BLaER1 treated with 17β-estradiol and CSF1 and Interleukin-3, amounts not matched to agents 10 nM and 100 nM (cell line): ENCODE results near the gene CD2.
"Not testable (repeated sequence)": the region's sequence is repeated elsewhere in the genome, so short reads cannot be mapped to it uniquely, and the experiment has no call there.

ENCODE experiments used
- H3K27ac ChIP-seq, 11 experiments: shearing (Covaris generic); formaldehyde crosslinking; 2 replicates each; pipeline ENCODE4 v1.8.1; 2022
- H3K27me3 ChIP-seq, 11 experiments: shearing (Covaris generic); formaldehyde crosslinking; 2 replicates each; pipeline ENCODE4 v1.8.1; 2022
- H3K36me3 ChIP-seq, 11 experiments: shearing (Covaris generic); formaldehyde crosslinking; 2 replicates each; pipeline ENCODE4 v1.8.1; 2022
- H3K4me1 ChIP-seq, 10 experiments: shearing (Covaris generic); formaldehyde crosslinking; 2 replicates each; pipeline ENCODE4 v1.8.1; 2022
- H3K4me2 ChIP-seq, 11 experiments: shearing (Covaris generic); formaldehyde crosslinking; 2 replicates each; pipeline ENCODE4 v1.8.1; 2022
- H3K4me3 ChIP-seq, 10 experiments: shearing (Covaris generic); formaldehyde crosslinking; 2 replicates each; pipeline ENCODE4 v1.8.1; 2022
- H3K9ac ChIP-seq, 11 experiments: shearing (Covaris generic); formaldehyde crosslinking; 2 replicates each; pipeline ENCODE4 v1.8.1; 2022
- H3K9me3 ChIP-seq, 11 experiments: shearing (Covaris generic); formaldehyde crosslinking; replicated peaks in 1 of 11; 2 replicates each; pipeline ENCODE4 v1.8.1; 2022
- H4K20me1 ChIP-seq, 11 experiments: shearing (Covaris generic); formaldehyde crosslinking; 2 replicates each; pipeline ENCODE4 v1.8.1; 2022
- Cebpa-rat ChIP-seq, 11 experiments: shearing (Covaris generic); IDR thresholded peaks; 2 replicates each; pipeline ENCODE4 v1.8.1; 2022

CD2 gene

GRCh38 chr1:116751146-116751545, 3.1 kb upstream of the CD2 start:
- peak overlapping the region in 4 of 11 experiments; percentile 32 to 76 (median 54); a peak in 7 of 22 replicates for H3K27ac ChIP-seq
- H3K4me3 ChIP-seq, result no peak overlapping the region
- H3K4me2 ChIP-seq, result peak overlapping the region in 10 of 11 experiments; percentile 28 to 68 (median 43); a peak in 18 of 22 replicates
- H3K9me3 ChIP-seq, result peaks cover 38 to 47% (median 42%) of the 10 kb centered on the region in 11 experiments
- no peak for TF ChIP-seq Cebpa-rat (IDR thresholded peaks at IDR 0.05)
- H3K9ac ChIP-seq, result peak overlapping the region in 2 of 11 experiments; percentile 19 to 43; a peak in 2 of 22 replicates
- 0 out of 22 replicates have a peak, but pooled peaks cover 0 to 3% (median 0%) of the 10 kb centered on the region in 11 experiments for H3K27me3 ChIP-seq
- H3K4me1 ChIP-seq, result peaks cover 9 to 55% (median 25%) of the 10 kb centered on the region in 10 experiments; a peak in 18 of 20 replicates
- H3K36me3 ChIP-seq, result peaks cover 0 to 22% (median 0%) of the 10 kb centered on the region in 11 experiments; a peak in 6 of 22 replicates
- no peaks in the 10 kb centered on the region for H4K20me1 ChIP-seq

GRCh38 chr1:116751621-116752020, 2.6 kb upstream of the CD2 start:
- H3K27ac ChIP-seq, result peak overlapping the region in 4 of 11 experiments; percentile 32 to 76 (median 54); a peak in 7 of 22 replicates
- H3K36me3 ChIP-seq, result peaks cover 0 to 22% (median 0%) of the 10 kb centered on the region in 11 experiments; a peak in 6 of 22 replicates
- no peak for TF ChIP-seq Cebpa-rat (IDR thresholded peaks at IDR 0.05)
- H3K27me3 ChIP-seq, result 0 out of 22 replicates have a peak, but pooled peaks cover 0 to 1% (median 0%) of the 10 kb centered on the region in 11 experiments
- peaks cover 34 to 43% (median 38%) of the 10 kb centered on the region in 11 experiments for H3K9me3 ChIP-seq
- peak overlapping the region in 10 of 11 experiments; percentile 28 to 68 (median 43); a peak in 18 of 22 replicates for H3K4me2 ChIP-seq
- peak overlapping the region in 2 of 11 experiments; percentile 19 to 43; a peak in 2 of 22 replicates for H3K9ac ChIP-seq
- H3K4me3 ChIP-seq, result no peak overlapping the region
- H3K4me1 ChIP-seq, result peaks cover 9 to 55% (median 25%) of the 10 kb centered on the region in 10 experiments; a peak in 18 of 20 replicates
- H4K20me1 ChIP-seq, result no peaks in the 10 kb centered on the region

GRCh38 chr1:116753312-116753711, 918 bp upstream of the CD2 start:
- peaks cover 9 to 65% (median 27%) of the 10 kb centered on the region in 10 experiments; a peak in 18 of 20 replicates for H3K4me1 ChIP-seq
- no peaks in the 10 kb centered on the region for H3K27me3 ChIP-seq
- no peak overlapping the region for H3K9ac ChIP-seq
- H3K9me3 ChIP-seq, result peaks cover 17 to 26% (median 21%) of the 10 kb centered on the region in 11 experiments
- H4K20me1 ChIP-seq, result no peaks in the 10 kb centered on the region
- peak overlapping the region in 2 of 11 experiments; percentile 42 to 44; a peak in 3 of 22 replicates for H3K27ac ChIP-seq
- no peak overlapping the region for H3K4me3 ChIP-seq
- peaks cover 0 to 12% (median 0%) of the 10 kb centered on the region in 11 experiments; a peak in 5 of 22 replicates for H3K36me3 ChIP-seq
- H3K4me2 ChIP-seq, result peak overlapping the region in 5 of 11 experiments; percentile 1 to 65 (median 58); a peak in 7 of 22 replicates
- no peak for TF ChIP-seq Cebpa-rat (IDR thresholded peaks at IDR 0.05)

GRCh38 chr1:116755066-116755465, 836 bp downstream of the CD2 start:
- Histone ChIP-seq H3K9me3 (peaks cover 0 to 8% (median 3%) of the 10 kb centered on the region in 11 experiments; a peak in 15 of 22 replicates), H3K4me2 (peak overlapping the region in 3 of 11 experiments; percentile 55 to 65 (median 58); a peak in 5 of 22 replicates), H3K36me3 (no peaks in the 10 kb centered on the region), H3K27ac (no peak overlapping the region), H3K4me1 (peaks cover 9 to 70% (median 27%) of the 10 kb centered on the region in 10 experiments; a peak in 18 of 20 replicates), H4K20me1 (no peaks in the 10 kb centered on the region), H3K27me3 (no peaks in the 10 kb centered on the region), H3K9ac (no peak overlapping the region), H3K4me3 (peak overlapping the region in 2 of 10 experiments; percentile 31 to 32; a peak in 2 of 20 replicates)
- no peak for TF ChIP-seq Cebpa-rat (IDR thresholded peaks at IDR 0.05)

- H3K36me3 ChIP-seq, result peaks cover 0 to 4% (median 0%) of the 10 kb centered on the region in 11 experiments; a peak in 1 of 22 replicates
- H3K4me2 ChIP-seq, result peak overlapping the region in 2 of 11 experiments; percentile 55 to 65; a peak in 2 of 22 replicates
- H3K27me3 ChIP-seq, result no peaks in the 10 kb centered on the region
- peaks cover 9 to 67% (median 26%) of the 10 kb centered on the region in 10 experiments; a peak in 18 of 20 replicates for H3K4me1 ChIP-seq
- H4K20me1 ChIP-seq, result no peaks in the 10 kb centered on the region
- no peak overlapping the region for H3K9ac ChIP-seq
- TF ChIP-seq Cebpa-rat (IDR thresholded peaks at IDR 0.05), result no peak
- peaks cover 0 to 5% (median 0%) of the 10 kb centered on the region in 11 experiments; a peak in 7 of 22 replicates for H3K9me3 ChIP-seq
- H3K4me3 ChIP-seq, result peak overlapping the region in 2 of 10 experiments; percentile 31 to 32; a peak in 2 of 20 replicates
- H3K27ac ChIP-seq, result no peak overlapping the region
Observed at GRCh38 chr1:116755681-116756080, 1.5 kb downstream of the CD2 start.

- not testable (repeated sequence) for H3K9ac ChIP-seq, H3K27ac ChIP-seq, H4K20me1 ChIP-seq, H3K36me3 ChIP-seq, H3K9me3 ChIP-seq, H3K27me3 ChIP-seq, H3K4me3 ChIP-seq
- Histone ChIP-seq H3K4me1 (peaks cover 6 to 63% (median 22%) of the 10 kb centered on the region in 10 experiments; a peak in 18 of 20 replicates), H3K4me2 (peak overlapping the region in 2 of 11 experiments; percentile 55 to 65; a peak in 1 of 22 replicates)
Observed at GRCh38 chr1:116756092-116756491, 1.9 kb downstream of the CD2 start.

GRCh38 chr1:116758456-116758815, 4.2 kb downstream of the CD2 start:
- H3K4me3 ChIP-seq, H3K9ac ChIP-seq, H3K36me3 ChIP-seq, H4K20me1 ChIP-seq, H3K27me3 ChIP-seq, H3K27ac ChIP-seq: not testable (repeated sequence)
- H3K4me1 ChIP-seq, result peaks cover 0 to 41% (median 8%) of the 10 kb centered on the region in 10 experiments; a peak in 10 of 20 replicates
- peaks cover 0 to 14% (median 6%) of the 10 kb centered on the region in 11 experiments; a peak in 11 of 22 replicates for H3K9me3 ChIP-seq
- H3K4me2 ChIP-seq, result peak overlapping the region in 1 of 11 experiments; percentile 36; a peak in 3 of 22 replicates

GRCh38 chr1:116759636-116760035, 5.4 kb downstream of the CD2 start:
- Histone ChIP-seq H3K27ac (no peak overlapping the region), H3K36me3 (peaks cover 0 to 5% (median 0%) of the 10 kb centered on the region in 11 experiments; a peak in 1 of 22 replicates), H4K20me1 (no peaks in the 10 kb centered on the region), H3K4me3 (no peak overlapping the region), H3K9ac (no peak overlapping the region), H3K4me1 (peaks cover 0 to 29% (median 2%) of the 10 kb centered on the region in 10 experiments; a peak in 10 of 20 replicates), H3K9me3 (peaks cover 0 to 14% (median 6%) of the 10 kb centered on the region in 11 experiments; a peak in 11 of 22 replicates), H3K4me2 (no peak overlapping the region), H3K27me3 (no peaks in the 10 kb centered on the region)
- TF ChIP-seq Cebpa-rat (IDR thresholded peaks at IDR 0.05), result no peak

GRCh38 chr1:116760487-116760886, 6.3 kb downstream of the CD2 start:
- Histone ChIP-seq H3K27me3 (no peaks in the 10 kb centered on the region), H3K4me3 (no peak overlapping the region), H3K27ac (no peak overlapping the region), H3K9me3 (peaks cover 2 to 19% (median 11%) of the 10 kb centered on the region in 11 experiments; a peak in 17 of 22 replicates), H3K9ac (no peak overlapping the region), H3K4me1 (peaks cover 0 to 21% (median 0%) of the 10 kb centered on the region in 10 experiments; a peak in 6 of 20 replicates), H3K4me2 (no peak overlapping the region), H3K36me3 (peaks cover 0 to 5% (median 0%) of the 10 kb centered on the region in 11 experiments; a peak in 2 of 22 replicates), H4K20me1 (no peaks in the 10 kb centered on the region)
- no peak for TF ChIP-seq Cebpa-rat (IDR thresholded peaks at IDR 0.05)
